ENCODE measurements around the gene RARA. TPM values are rescaled to one million over a fixed set of nuclear protein-coding genes. Genes with fewer than 3 reads are reported as not detected.

RARA gene
- total RNA-seq, 2 experiments from 2014 or later = 34.7 to 36.2 TPM

GRCh38 chr17:40340880-40341807, 32.2 kb downstream of the RARA start:
- Mint-ChIP-seq H3K4me1 (ENCODE audit: low read depth) (peaks cover 73% of the 10 kb centered on the region), H3K4me3 (peak overlapping the region; percentile 68), H3K36me3 (ENCODE audit: low read depth) (peaks cover 33% of the 10 kb centered on the region), H3K9me3 (no peaks in the 10 kb centered on the region), H3K27ac (peak overlapping the region; percentile 87), H3K27me3 (no peaks in the 10 kb centered on the region)
- DNase-seq (peak; percentile 93), ATAC-seq (peak; percentile 86)
- ChIA-PET CTCF (interaction anchor here (0.8 to 26.3 kb wide), 8 partner anchors 10 to 265 kb away, joined by 3 to 780 read pairs (median 4); partner anchors contain the start of genes CDC6 and RARA), POLR2A (interaction anchor here (0.8 to 2.7 kb wide), 9 partner anchors 10 to 41 kb away, joined by 3 to 10 read pairs (median 4); no protein-coding TSS in a partner anchor)
- TF ChIP-seq CTCF (IDR thresholded peaks at IDR 0.05) = peak; percentile 39
- intact Hi-C loops (cut with micrococcal nuclease) = no loop called here

- Mint-ChIP-seq H3K36me3 (ENCODE audit: low read depth) (peaks cover 33% of the 10 kb centered on the region), H3K9me3 (no peaks in the 10 kb centered on the region)
- CTCF ChIA-PET = interaction anchor here (0.8 to 26.3 kb wide), 6 partner anchors 11 to 266 kb away, joined by 3 to 780 read pairs (median 4); partner anchors contain the start of genes CDC6 and RARA
Observed at GRCh38 chr17:40341808-40342503, 33.0 kb downstream of the RARA start.

GRCh38 chr17:40342504-40343218, 33.7 kb downstream of the RARA start:
- ChIA-PET CTCF (interaction anchor here (1.1 to 26.3 kb wide), 4 partner anchors 12 to 267 kb away, joined by 3 to 780 read pairs (median 24); partner anchors contain the start of genes CDC6 and RARA), POLR2A (interaction anchor here (0.6 to 2.5 kb wide), 13 partner anchors 7 to 54 kb away, joined by 3 to 8 read pairs (median 4); partner anchors contain the start of genes CDC6 and RARA)
- no peaks in the 10 kb centered on the region for H3K27me3 Mint-ChIP-seq
- ATAC-seq = no peak
- peak overlapping the region; percentile 38 for H3K27ac Mint-ChIP-seq
- intact Hi-C loops (cut with micrococcal nuclease) = no loop called here
- peaks cover 27% of the 10 kb centered on the region for H3K36me3 Mint-ChIP-seq (ENCODE audit: low read depth)
- H3K4me1 Mint-ChIP-seq (ENCODE audit: low read depth) = peaks cover 77% of the 10 kb centered on the region
- peak overlapping the region; percentile 65 for H3K4me3 Mint-ChIP-seq
- no peaks in the 10 kb centered on the region for H3K9me3 Mint-ChIP-seq
- TF ChIP-seq CTCF (IDR thresholded peaks at IDR 0.05) = no peak
- DNase-seq = no peak

More at GRCh38 chr17:40341808-40342503, 33.0 kb downstream of the RARA start:
- peak overlapping the region; percentile 68 for H3K4me3 Mint-ChIP-seq
- no peak for TF ChIP-seq CTCF (IDR thresholded peaks at IDR 0.05)
- DNase-seq = no peak
- intact Hi-C loops (cut with micrococcal nuclease) = no loop called here
- peaks cover 77% of the 10 kb centered on the region for H3K4me1 Mint-ChIP-seq (ENCODE audit: low read depth)
- ATAC-seq = no peak
- H3K27me3 Mint-ChIP-seq = no peaks in the 10 kb centered on the region
- H3K27ac Mint-ChIP-seq = peak overlapping the region; percentile 30
- POLR2A ChIA-PET = interaction anchor here (0.6 to 2.7 kb wide), 8 partner anchors 11 to 51 kb away, joined by 3 to 10 read pairs (median 4); no protein-coding TSS in a partner anchor

GRCh38 chr17:40343219-40344119, 34.5 kb downstream of the RARA start:
- no peaks in the 10 kb centered on the region for H3K9me3 Mint-ChIP-seq
- TF ChIP-seq CTCF (IDR thresholded peaks at IDR 0.05) = no peak
- DNase-seq = peak; percentile 56
- CTCF ChIA-PET = interaction anchor here (1.2 to 26.3 kb wide), 4 partner anchors 11 to 142 kb away, joined by 3 to 780 read pairs (median 24); partner anchors contain the start of genes CDC6 and RARA
- peak overlapping the region; percentile 53 for H3K27ac Mint-ChIP-seq
- H3K27me3 Mint-ChIP-seq = no peaks in the 10 kb centered on the region
- POLR2A ChIA-PET = interaction anchor here (0.8 to 2.0 kb wide), 16 partner anchors 8 to 55 kb away, joined by 3 to 9 read pairs (median 4); partner anchors contain the start of genes CDC6 and RARA
- H3K4me1 Mint-ChIP-seq (ENCODE audit: low read depth) = peaks cover 78% of the 10 kb centered on the region
- peak overlapping the region; percentile 65 for H3K4me3 Mint-ChIP-seq
- no peak for ATAC-seq
- intact Hi-C loops (cut with micrococcal nuclease) = no loop called here
- H3K36me3 Mint-ChIP-seq (ENCODE audit: low read depth) = peaks cover 22% of the 10 kb centered on the region

Measured in activated CD8-positive, alpha-beta T cell treated with anti-CD3 and anti-CD28 coated beads for 36 hours (primary cell).